Prostate gland (tissue), 2 donors: ENCODE data around the gene FAM107A. TPM values are rescaled to one million over a fixed set of nuclear protein-coding genes. Genes with fewer than 3 reads are reported as not detected.

Source experiments
- DNase-seq: peaks from one replicate; pipeline ENCODE4 v3.0.0-alpha.2; 2019; ENCODE audit warnings: low spot score
- H3K27ac ChIP-seq, 2 donors: fragments of 200-600 bp; sonication (generic); 2 replicates each; pipeline ENCODE4 v1.5.1; 2017 to 2019
- H3K27me3 ChIP-seq: fragments of 200-600 bp; sonication (generic); replicated peaks from 2 replicates; pipeline ENCODE4 v1.5.1; 2019; ENCODE audit not compliant: insufficient read depth
- H3K36me3 ChIP-seq, 2 donors: fragments of 200-600 bp; sonication (generic); 1 replicate in 1 of 2; 2 replicates in 1 of 2; pipeline versions ENCODE4 v1.5.1 to v1.8.1; 2017 to 2019
- H3K4me1 ChIP-seq: fragments of 200-600 bp; sonication (generic); replicated peaks from 2 replicates; pipeline ENCODE4 v1.5.1; 2019
- H3K4me3 ChIP-seq, 2 donors: fragments of 200-600 bp; sonication (generic); 2 replicates each; pipeline ENCODE4 v1.5.1; 2017 to 2019
- H3K9me3 ChIP-seq: fragments of 200-600 bp; sonication (generic); 2 replicates; pipeline ENCODE4 v1.5.1; 2017
- POLR2A ChIP-seq: fragments of 450-650 bp; IDR thresholded peaks from one replicate; pipeline ENCODE4 v1.6.1; 2016; ENCODE audit warnings: antibody characterized with exemption, mild to moderate bottlenecking
- POLR2AphosphoS5 ChIP-seq: sonication (generic); formaldehyde crosslinking; IDR thresholded peaks from one replicate; pipeline ENCODE4 v1.6.1; 2017; ENCODE audit warnings: antibody characterized with exemption
- WGBS: methylation state at CpG from one replicate; pipeline ENCODE4 v1.1.5; 2018; 5-methylcytosine and 5-hydroxymethylcytosine counted together
- intact Hi-C: fragments of 100-400 bp; cut with DNase I; formaldehyde crosslinking; loops from one replicate; pipeline ENCODE4 v1.14.2; 2022
- total RNA-seq, 2 donors: library from RNA; depleted of rRNA; stranded (reverse); fragments of >200 nt; gene quantifications; one replicate each; pipeline ENCODE4 v1.1.0, GENCODE V29; 2016
- TF ChIP-seq, protein P1 (sequence below), 4 experiments: fragments of 200-600 bp in 2 of 4; fragments of 450-650 bp in 2 of 4; sonication (generic) in 2 of 4; IDR thresholded peaks; 1 replicate in 3 of 4; 2 replicates in 1 of 4; pipeline ENCODE4 v1.5.1; 2016 to 2019; ENCODE audit warnings: antibody characterized with exemption in 4 of 4, mild to moderate bottlenecking in 2 of 4, moderate library complexity in 2 of 4

FAM107A gene
- total RNA-seq, 2 donors from 2014 or later, result 54.5 to 80.2 TPM

DNA sequence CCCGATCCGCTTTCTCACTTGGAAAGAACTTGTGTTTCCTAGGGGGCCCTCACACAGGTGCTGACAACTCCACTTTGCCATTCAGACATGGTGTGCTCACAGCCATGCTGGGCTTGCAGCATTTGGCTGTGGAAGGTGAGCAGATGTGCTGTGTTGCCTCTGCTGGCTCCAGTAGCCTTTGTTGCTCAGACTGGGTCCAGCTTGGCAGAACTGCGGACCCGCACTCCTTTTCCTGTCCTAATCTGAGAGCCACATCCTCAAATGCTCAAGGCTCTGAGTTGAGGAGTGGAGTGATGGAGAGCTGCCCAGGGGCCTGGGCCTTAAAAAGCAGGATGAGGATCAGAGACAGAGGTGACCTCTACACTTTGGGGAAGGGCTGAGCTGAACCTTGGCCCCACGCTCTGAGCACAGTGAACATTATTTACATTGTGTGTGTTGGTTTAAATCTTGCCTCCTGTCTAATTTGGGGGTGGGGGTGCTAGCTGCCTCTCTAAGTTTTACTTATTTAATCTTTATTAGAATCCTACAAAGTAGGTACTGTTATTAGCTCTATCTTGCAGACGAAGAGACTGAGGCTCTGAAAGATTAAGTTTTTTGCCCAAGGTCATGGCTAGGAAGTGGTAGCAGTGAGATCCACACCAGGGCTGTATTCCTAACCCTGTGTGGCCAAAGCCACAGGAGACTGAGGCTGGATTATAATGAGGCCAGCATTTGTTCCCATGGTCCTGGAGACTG lies 57.4 kb downstream of the FAM107A start:
- 92% methylated on average over 6 of the region's 6 CpGs for WGBS
- no peak for DNase-seq
- Histone ChIP-seq H3K9me3 (no peaks in the 10 kb centered on the region), H3K27ac (no peak overlapping the region), H3K27me3 (no peaks in the 10 kb centered on the region), H3K4me3 (no peak overlapping the region), H3K4me1 (no peaks in the 10 kb centered on the region), H3K36me3 (no peaks in the 10 kb centered on the region)
- TF ChIP-seq POLR2AphosphoS5 (no peak), POLR2A (no peak)
- intact Hi-C loops, result no loop called here

DNA sequence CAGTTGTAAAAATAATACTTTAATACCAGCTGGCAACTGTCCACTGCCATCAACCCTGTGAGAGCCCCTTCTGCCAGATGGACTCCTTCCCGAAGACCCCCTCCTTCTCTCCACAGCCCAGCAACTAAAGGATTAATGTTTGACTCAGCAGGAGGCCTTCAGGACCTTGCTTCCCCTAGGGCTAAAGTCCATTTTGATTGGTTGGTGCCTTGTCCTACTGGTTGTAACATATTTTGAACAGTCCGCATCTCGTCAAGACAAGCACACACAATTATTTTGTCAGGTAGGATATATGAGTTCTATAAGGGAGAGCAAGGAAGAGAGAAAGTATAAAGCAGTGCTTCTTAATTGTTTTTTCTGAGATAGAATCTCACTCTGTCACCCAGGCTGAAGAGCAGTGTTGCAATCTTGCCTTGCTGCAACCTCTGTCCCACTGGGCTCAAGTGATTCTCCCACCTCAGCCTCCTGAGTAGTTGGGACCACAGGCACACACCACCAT lies 58.9 kb downstream of the FAM107A start:
- Histone ChIP-seq H3K27ac (no peak overlapping the region), H3K9me3 (no peaks in the 10 kb centered on the region), H3K27me3 (no peaks in the 10 kb centered on the region), H3K4me1 (no peaks in the 10 kb centered on the region), H3K36me3 (no peaks in the 10 kb centered on the region), H3K4me3 (no peak overlapping the region)
- DNase-seq, result no peak
- intact Hi-C loops, result no loop called here
- TF ChIP-seq POLR2AphosphoS5 (no peak), POLR2A (no peak)
- TF ChIP-seq, protein P1, sequence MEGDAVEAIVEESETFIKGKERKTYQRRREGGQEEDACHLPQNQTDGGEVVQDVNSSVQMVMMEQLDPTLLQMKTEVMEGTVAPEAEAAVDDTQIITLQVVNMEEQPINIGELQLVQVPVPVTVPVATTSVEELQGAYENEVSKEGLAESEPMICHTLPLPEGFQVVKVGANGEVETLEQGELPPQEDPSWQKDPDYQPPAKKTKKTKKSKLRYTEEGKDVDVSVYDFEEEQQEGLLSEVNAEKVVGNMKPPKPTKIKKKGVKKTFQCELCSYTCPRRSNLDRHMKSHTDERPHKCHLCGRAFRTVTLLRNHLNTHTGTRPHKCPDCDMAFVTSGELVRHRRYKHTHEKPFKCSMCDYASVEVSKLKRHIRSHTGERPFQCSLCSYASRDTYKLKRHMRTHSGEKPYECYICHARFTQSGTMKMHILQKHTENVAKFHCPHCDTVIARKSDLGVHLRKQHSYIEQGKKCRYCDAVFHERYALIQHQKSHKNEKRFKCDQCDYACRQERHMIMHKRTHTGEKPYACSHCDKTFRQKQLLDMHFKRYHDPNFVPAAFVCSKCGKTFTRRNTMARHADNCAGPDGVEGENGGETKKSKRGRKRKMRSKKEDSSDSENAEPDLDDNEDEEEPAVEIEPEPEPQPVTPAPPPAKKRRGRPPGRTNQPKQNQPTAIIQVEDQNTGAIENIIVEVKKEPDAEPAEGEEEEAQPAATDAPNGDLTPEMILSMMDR (IDR thresholded peaks at IDR 0.05), result no peak
- 34% methylated on average over 3 of the region's 3 CpGs for WGBS

DNA sequence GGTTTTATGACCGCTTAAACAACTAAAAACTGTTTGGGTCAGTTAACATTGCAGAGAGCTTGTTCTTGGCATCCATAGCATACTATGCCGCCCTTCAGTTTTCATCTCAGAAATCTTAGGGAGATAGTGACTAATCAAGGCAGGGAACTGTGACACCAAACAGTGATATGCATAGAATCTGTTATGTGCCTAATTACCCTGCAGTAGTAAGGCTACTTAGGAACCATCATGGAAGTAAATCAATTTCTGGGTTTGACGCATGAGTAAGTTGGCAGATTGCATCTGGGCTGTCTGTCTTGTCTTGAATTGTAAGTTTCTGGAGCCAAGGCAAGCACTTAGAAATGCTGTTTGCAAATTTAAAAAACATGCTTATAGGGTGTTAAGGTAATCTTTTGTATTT lies 62.8 kb downstream of the FAM107A start:
- WGBS, result 90% methylated on average over 3 of the region's 3 CpGs
- no peaks in the 10 kb centered on the region for H3K9me3 ChIP-seq
- no peaks in the 10 kb centered on the region for H3K4me1 ChIP-seq
- DNase-seq, result no peak
- intact Hi-C loops, result no loop called here
- TF ChIP-seq, protein P1 (IDR thresholded peaks at IDR 0.05), result no peak
- no peak for TF ChIP-seq POLR2AphosphoS5
- no peak for TF ChIP-seq POLR2A
- no peaks in the 10 kb centered on the region for H3K36me3 ChIP-seq
- no peak overlapping the region for H3K27ac ChIP-seq
- H3K27me3 ChIP-seq, result no peaks in the 10 kb centered on the region
- H3K4me3 ChIP-seq, result no peak overlapping the region

Other genes with a start within 250 kb of the FAM107A start
- 10 to 100 TPM; 19.6 to 21.8 TPM for gene PXK, start 244.5 kb downstream of the FAM107A start, total RNA-seq
- 100 to 1,000 TPM in 1 of 2 donors, 10 to 100 TPM in 1; 69.6 to 129 TPM for gene PDHB, start 143.6 kb downstream of the FAM107A start, total RNA-seq
- gene KCTD6, start 85.3 kb downstream of the FAM107A start, total RNA-seq, result 10 to 100 TPM in 1 of 2 donors, 1 to 10 TPM in 1; 7.2 to 14.9 TPM
- gene ACOX2, start 40.2 kb downstream of the FAM107A start, total RNA-seq, result 10 to 100 TPM; 19.7 to 42.5 TPM
- gene FAM3D, start 89.4 kb upstream of the FAM107A start, total RNA-seq, result 10 to 100 TPM in 1 of 2 donors, 1 to 10 TPM in 1; 4.7 to 11.6 TPM